ENCODE measurements around the gene RBPJL.

RBPJL gene

DNA sequence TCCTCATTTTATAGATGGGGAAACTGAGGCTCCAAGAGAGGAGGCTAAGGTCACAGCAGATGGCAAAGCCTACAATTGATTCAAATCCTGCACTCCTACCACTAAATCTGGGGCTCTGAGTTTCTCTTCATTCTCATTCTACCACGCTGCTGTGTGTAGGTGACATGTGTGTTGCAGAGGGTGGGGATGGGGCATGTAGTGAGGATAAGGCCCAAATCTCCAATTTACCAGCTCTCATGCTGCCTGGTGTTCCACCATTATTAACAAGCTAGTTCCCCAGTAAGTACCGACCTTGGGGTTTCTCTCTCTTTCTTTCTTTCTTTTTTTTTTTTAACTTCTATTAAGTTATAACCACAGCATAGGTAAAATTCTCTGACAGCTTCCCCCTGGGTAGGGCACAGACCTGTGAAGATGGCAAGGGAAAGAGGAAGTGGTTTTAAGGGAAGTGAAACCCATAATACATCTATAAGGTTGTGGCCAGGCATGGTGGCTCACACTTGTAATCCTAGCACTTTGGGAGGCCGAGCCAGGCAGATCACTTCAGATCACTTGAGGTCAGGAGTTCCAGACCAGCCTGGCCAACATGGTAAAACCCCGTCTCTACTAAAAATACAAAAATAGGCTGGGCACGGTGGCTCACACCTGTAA is 14.4 kb downstream of the RBPJL start:
- no peak for DNase-seq

DNA sequence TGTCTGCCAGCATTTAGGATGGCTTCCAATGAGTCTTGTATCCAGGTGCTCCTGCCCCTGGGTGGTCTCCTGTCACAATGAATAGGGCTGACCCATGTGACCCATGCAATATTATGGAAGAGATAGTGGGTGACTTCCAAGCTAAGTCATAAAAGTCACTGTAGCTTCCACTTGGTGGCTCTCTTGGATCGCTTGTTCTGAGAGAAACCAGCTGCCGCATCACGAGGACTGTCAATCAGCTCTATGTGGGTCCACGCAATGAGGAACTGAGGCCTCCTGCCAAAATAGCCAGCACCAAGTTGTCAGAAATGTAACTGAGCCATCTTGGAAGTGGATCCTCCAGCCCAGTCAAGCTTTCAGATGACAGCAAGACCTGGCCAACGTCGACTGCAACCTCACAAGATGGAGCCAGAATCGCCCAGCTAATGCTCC is 16.3 kb downstream of the RBPJL start:
- no peak for DNase-seq

DNA sequence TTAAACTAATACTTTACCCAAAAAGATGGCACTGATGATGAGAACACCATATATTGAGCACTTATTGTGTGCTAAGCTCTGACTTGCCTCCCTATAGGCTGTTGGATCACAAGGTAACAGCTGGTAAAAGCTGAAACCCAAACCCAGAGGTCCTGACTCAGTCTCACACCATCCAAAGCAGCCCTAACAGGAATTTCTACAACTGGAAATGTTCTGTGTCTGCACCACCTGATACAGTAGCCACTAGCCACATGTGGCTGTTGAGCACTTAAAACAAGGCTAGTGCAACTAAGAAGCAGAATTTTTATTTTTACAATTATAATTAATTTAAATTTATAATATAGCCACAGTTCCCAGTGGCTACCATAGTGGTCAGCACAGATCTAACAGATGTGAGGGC is 17.1 kb downstream of the RBPJL start:
- no peak for DNase-seq

DNA sequence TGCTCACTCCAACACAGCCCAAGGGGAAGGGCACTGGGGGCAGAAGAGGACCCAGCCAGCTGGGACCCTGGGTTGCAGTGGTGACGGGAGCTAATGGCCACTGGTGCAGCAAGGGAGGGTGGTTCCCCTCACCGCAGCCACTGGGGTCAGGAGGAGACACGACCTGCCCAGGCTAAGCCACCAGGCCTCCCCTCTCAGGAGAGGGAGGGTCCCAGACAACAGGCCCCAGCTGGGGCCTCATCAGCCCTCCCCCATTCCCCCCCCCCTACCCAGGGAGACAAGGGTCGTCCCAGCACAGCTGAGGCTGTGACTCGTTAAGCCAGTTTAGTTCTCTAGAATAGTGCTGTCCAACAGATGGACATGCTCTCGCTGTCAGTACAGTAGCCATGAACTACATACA is 18.7 kb downstream of the RBPJL start:
- no peak for DNase-seq

DNA sequence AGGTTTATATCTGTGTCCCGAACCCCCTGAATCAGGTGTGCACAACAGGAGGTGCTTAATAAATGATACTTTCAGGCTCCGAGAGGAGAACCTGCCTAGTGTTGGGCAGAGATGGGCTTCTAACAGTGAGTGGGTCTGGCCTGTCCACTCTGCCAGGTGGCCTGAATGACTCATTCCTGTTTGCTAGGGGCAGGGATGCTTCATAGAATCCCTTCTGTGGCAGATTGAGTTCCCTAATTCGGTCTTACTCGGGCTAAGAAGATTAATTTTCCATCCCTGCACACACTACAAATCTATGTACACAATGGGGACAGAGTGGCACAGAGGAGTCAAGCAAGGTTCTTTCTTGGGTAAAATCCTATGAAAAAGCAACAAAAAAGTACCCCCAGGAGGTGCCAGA is 21.8 kb downstream of the RBPJL start:
- DNase-seq, result no peak

DNA sequence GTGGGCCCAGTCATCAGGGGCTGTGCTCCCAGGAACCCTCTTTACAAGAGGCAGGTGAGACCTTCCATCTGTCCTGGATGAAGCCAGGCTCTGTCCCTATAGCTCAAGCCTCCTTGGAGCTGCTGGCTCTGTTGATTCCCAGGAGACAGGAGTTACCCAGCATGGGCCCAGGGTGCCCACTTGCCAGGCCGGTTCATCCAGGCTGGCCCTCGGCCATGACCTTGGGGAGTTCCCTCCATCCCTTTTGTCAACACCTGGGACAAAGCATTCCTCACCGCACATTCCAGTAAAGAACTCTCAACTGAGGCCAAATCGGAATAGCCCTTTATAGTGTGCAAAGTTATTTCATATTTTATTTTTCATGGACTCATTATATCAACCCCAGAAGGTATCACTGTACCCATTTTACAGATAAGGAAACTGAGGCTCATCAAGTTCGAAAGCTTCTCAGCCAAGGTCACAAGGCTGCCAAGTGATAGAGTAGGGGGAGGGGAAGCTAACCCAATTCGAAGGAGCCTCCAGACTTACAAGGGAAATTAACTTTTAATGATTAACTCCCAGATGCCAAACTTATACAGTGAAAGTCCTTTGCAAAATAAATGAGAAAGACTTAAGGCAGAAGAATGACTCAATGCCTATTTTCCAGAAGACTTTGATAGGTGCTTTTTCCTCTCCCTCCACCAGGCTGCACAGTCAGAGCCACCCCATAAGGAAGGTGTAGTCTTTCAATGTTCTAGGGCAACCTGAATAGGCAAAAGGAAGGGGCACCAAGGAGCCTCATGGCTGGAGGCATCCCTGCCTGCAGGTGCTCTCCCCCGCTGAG is 23.1 kb downstream of the RBPJL start:
- DNase-seq, result no peak

DNA sequence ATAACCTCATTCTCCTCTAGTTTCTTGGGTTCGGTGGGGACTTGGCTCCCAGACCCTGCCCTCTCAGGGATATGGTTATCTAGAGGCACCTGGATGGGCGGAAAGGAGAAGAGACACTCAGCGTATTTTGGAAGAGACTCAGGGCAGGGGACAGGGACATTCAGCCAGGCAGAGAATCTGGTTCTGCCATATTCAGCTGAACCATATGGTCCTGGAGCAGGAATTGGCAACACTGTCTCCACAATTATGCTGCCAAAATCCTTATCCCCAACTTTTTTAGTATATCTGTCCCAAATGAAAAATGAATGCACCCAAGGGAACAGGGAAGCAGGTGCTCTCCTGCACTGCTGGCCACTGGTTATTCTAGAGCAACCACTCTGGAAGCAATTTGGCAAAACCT is 23.8 kb downstream of the RBPJL start:
- no peak for DNase-seq

DNA sequence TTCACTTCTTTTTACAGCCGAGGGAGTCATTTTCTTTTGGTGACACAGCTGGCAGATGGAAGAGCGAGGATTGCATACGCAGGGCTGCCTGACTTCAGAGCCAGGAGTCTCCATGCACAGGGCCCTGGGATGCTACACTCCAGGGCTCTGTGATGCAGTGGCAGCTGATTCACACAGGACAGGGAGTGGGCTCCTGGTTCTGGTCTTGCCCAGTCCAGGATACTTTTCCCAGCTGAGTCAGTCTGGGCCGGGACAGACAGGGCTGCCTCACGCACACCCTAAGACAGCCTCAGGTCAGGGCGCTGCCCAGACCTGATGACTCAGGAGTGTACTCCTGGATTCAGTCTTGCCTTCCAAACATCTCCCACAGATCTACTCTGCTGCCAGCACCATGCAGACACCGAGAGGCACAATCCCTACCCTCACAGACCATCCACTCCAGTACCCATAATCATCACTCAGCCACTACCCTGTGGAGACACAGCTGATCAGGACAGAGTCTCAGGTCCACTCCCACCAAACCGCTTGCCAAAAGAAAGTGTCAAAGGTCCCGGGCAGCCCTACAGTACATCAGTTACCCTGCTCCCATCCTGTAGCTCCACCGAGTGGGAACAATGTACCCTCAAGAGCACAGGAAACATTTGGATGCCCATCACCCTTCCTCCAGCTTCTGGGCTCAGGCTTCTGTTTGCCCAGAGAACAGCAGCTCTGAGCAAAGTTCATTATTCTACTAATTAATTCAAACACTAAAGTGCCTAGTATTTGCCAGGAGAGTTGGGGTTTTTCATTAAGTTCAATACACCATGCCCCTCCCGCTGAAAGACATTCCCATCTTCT is 30.1 kb downstream of the RBPJL start:
- no peak for DNase-seq

DNA sequence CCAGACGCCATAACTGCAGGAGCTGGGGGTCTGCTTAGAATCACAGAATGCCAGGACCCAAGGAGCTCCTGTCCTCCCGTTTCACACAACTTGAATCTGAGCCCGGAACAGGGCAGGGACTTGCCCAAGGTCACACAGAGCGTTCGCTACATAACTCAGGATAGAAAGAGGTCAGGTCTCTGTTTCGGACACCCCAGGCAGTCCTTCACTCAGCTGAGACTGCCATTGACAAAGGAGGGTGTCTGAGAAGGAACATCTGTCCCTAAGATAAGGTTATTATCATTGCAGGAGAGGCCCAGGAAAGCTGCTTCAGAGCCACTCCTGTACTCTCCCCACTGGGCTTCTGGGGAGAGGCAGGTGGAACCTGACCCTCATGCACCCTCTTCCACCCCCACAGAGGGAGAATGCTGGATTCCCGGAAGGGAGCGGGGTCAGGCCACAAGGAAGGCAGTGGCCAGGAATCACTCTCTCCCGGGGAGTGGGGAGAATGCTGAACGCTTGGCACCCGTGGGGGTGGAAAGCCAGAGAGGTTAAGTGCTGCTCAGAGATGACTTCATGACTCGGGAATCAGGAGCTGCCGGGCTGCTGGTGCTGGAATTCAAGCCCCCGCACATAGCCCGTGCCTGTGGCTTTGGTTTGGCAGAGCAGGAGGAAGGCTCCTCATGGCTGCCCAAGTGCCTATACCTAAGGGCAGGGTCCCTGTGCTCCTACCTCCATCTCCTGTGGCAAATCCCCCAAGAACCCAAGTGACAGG is 30.9 kb downstream of the RBPJL start:
- DNase-seq, result no peak

DNA sequence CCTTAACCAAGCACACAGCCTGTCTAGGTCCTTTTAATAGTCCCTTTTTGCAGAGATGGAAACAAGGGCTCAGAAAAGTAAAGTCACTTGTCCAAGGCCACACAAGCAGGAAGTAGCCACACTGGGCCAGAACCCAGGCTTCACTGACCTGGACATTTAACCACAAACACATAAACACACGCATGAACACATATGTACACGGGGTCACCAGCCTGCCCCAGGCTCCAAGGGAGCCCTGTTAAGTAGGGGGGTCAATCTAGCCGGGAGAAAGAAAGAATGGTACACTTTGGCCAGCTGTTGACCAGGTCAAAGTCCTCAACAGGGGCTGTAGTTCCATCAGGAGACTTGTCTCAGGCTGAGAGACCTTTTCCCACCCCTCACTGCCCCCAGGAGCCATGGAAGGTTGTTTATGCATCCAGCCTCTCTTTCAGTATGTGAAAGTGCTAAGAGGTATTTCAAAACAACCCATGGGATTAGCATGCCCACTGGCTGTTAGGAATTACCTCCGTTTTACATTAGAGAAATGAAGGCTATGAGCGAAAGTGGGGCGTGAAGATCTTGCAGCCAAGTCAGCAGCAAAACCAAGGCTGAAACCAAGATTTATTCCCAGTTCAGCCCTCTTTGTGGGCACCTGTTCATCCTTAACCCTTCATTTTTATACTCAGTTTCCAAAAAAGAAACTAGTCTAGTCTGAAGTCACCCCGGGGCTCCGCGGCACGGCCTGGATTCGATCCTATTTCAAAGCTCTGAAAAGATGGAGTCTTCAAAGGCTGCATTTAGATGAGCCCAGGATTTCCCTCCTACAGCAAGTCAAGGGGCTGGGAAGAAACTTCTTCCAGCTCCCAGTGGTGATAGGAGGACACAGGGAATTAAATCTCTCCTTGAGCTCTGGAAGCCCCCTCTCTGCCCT is 31.7 kb downstream of the RBPJL start:
- no peak for DNase-seq

DNA sequence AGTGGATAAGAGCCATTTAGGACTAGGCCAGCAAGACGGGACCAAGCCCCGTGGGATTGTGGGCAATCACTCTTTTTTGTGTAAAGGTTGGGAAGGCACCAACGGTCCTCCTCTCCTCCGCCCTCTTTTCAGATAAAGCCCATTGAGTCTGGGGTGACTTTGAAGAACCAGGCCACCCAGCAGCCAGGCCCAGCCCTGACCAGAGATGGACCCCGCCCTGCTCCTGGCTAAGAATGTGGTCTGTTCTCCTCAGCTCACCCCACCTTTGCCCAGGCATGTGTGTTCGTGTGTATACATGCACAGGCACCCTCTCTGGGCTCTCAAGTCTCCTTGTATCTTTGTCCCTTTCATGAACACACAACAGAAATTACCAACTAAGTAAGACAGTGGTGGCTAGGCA is 32.4 kb downstream of the RBPJL start:
- no peak for DNase-seq

DNA sequence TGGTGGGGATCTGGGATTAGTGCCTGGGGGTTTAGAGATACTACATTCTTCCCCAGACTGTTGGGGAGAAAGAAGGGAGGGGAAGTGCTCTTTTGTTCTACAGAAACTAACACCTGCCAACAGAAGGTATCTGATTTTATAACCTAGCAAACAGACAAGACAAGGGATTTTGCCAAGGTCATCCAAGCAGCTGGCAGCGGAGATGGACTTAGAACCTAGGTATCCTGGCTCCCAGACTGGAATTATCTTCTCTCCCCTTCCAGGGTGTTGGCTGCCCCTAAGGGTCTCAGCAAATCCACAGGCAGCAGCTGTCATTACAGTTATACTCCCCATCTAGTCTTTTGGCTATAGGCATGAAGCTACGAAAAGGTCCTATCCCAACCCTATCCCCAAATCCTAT is 33.2 kb downstream of the RBPJL start:
- DNase-seq, result no peak

DNA sequence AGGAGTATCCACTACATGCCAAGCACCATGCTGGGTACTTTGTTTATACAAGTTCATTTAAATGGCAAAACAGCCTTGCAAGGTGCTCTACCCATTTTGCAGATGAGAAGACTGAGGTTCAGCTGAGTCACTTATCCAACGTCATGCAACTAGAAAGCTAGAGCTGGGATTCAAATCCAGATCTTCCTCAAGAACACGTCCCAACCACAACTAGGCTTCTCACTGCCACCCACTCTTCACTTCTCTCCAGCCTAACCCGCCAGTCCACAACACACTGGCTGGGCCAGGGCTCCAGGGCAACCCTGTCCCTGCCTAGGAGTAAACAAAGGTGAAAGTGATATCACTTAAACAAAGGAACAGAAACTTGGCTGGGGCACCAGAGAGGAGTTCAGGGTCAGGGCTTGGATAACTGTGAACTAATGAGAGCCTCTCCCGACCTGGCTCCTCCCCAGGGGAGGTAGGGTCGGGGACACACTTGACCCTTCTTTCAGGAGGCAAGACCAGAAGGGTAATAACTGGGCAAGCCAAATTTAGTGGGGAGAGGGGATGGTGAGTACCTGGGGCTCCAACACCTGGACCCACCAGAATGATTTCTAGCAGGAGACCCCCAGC is 33.7 kb downstream of the RBPJL start:
- no peak for DNase-seq

DNA sequence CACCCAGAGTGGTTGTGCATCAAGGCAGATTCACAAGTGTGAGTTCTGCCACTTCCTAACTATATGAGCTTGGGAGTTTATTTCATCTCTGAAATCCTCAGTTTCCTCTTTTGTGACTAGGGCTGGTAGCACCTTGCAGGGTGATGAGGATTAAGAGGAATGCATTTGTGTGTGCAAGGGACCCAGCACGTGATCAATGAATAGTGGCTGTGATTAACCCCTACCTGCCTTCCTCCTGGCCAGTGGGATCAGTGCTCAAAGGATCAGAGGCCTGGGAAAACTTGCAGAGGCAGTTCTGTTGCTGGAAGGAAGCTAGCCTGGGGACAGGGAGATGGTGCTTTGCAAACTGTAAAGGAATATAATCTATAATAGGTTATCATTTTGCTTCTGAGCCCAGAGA is 34.3 kb downstream of the RBPJL start:
- DNase-seq, result no peak

DNA sequence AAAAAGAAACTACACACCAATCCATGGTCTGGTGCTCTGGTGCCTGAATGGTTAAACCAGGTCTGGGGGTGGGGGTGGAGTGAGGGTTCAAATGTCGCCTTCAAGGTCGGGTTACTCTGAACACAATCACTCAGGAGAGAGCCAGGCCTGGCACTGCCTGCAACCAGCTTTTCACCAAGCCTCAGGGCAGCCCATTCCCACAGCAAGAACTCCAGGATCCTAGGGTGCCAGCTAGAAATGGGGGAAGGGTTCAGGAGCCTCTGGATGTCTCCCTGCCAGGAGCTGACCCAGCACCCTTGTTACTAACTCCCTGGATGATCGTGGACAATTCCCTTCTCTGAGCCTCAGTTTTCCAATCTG is 34.9 kb downstream of the RBPJL start:
- DNase-seq, result no peak

DNA sequence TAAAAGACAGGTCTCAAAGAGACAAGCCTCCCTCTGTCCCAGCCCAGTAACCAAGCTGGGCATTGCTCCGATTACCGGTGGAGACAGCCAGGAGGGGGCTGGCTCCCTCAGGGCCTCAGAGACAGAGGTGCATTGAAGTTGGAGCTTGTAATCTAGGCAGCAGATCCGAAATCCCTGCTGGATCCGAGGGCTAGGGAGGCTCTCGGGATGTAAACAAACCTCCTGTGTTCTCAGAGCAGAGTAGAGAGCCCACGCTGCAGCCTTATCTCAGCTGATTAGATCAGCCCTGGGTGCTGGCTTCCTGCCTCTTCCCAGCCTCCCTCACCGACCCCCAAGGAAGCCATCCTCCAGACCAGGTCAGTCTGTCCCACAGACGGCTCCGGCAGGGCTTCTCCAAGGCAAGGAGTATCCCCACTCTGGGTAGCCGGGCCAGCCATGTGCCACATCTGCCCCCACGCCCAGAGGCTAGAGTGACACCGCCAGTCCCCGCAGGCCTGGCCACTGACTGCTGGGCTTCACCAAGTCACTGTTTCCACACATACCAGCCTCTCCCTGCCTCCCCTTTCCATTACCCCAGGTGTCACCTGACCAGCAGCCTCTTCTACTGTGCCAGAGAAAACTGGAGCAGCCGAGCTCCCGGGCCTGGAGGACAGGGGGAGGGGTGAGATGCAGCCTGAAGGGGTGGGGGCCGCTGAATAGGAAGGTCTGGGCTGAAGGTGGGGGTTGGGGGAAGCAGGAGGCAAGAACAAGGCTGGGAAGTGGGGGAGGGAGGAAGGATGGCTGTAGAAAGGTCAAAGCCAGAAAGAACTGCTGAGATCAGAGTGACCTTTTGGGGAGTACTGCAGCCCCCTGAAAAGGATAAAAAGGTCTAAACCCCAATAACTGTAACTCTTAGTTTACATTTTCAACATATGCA is 35.6 kb downstream of the RBPJL start:
- no peak for DNase-seq

DNA sequence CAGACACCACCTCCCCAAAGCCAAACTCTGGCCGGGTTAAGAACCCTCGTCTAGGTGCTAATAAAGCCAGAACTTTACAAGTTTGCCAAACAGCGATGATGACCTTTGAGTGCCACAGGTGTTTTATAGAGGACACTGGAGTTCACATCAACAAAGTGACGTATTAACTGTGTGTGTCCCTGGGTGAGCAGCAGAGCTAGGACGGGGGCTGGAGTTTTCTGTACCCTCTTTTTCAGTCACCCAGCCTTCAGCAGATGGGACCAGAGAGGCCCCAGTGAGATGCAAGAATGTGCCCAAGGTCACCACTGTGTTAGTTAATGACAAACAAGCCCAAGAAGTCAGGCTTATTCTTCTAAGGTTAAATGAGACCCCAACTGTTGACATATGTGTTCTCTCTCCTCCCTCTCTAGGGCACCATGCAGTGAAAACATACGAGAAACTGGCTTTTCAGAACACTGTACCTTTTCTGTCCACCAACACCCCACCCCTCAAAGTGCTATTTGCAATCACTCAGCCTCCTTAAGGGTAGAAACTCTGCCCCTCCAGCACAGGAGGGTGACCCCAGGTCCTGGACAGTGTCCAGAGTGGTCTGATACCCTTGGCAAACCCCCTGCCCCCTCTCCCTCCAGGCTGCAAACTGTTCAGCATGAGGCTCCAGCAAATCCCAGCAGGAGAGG is 36.4 kb downstream of the RBPJL start:
- no peak for DNase-seq

DNA sequence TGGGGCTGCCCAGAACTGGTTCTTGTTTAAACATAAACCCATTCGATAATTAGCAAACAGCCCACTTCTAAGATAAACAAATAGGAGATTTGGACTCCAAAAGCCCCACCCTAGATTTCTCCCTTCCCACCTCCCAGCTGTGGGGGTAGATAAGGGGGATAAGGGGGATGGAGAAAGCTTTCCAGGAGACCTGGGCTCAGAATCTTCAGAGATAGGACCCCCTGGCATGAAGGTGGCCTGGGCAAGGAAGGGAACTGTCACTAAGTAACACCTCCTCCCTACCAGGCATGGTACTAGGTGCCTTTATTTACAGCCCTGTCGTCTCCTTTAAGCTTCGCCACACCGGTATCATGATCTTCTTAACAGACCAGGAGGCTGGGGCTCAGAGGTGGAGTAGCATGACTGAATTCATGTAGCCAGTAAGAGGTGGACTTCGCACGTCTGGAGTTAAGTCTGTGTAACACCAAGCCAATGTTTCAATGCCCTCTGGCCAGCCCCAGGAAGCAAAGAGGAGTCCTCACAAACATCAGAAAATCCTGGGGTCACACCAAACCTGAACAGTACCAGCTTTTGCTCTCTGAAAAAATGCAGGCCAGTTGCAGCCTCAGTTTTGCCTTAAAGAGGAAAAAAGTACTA is 37.0 kb downstream of the RBPJL start:
- DNase-seq, result no peak

DNA sequence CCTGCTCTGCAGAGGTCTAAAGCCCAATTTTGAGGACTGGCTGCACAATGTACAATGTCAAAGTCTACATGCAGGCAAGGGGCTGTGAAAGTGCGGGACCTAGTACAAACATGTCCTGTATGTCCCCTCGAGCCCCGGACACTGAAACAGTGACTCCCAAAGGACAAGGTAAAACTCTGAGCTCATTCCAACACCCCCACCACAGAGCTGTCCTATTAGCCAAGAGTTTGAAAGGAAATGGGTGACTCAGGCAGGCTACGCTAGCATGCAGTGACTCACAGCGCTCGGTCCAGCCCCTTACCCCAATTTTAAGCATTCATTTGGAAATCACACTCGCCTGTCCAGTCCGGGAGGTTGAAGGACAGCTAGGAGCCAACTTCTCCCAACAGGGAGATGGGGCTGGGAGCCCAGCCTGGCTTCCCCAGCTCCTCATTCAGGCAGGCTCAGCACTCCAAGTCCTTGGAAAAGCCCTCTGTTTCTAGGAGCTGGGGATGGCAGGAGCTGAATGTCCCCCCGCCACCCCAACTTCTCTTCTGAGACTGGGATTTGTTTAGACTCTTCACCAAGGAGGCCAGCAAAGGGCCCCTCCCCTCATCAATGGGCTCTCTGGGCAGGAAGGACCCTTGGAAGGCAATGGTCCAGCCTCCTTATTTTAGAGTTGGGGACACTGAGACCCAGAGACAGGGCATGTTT is 37.7 kb downstream of the RBPJL start:
- no peak for DNase-seq
